Glutamatergic neuron (in vitro differentiated cells): ENCODE data around the gene IDS. TPM values are rescaled to one million over a fixed set of nuclear protein-coding genes. Genes with fewer than 3 reads are reported as not detected.

Source experiments
- DNase-seq: peaks from one replicate; pipeline ENCODE4 v3.0.0; 2022
- H3K27ac Mint-ChIP-seq: one replicate; pipeline ENCODE4 v1.8.0; 2020; ENCODE audit warnings: mild to moderate bottlenecking, mixed read lengths, inconsistent platforms; ENCODE audit not compliant: unreplicated experiment
- H3K27me3 Mint-ChIP-seq: one replicate; pipeline ENCODE4 v1.8.0; 2020; ENCODE audit warnings: mild to moderate bottlenecking, moderate library complexity, mixed read lengths, inconsistent platforms; ENCODE audit not compliant: unreplicated experiment
- H3K36me3 Mint-ChIP-seq: one replicate; pipeline ENCODE4 v1.8.0; 2020; ENCODE audit warnings: mild to moderate bottlenecking, mixed read lengths, inconsistent platforms; ENCODE audit not compliant: unreplicated experiment
- H3K4me1 Mint-ChIP-seq: one replicate; pipeline ENCODE4 v1.8.0; 2020; ENCODE audit warnings: mild to moderate bottlenecking, low read depth, mixed read lengths, inconsistent platforms; ENCODE audit not compliant: unreplicated experiment
- H3K4me3 Mint-ChIP-seq: one replicate; pipeline ENCODE4 v1.8.0; 2020; ENCODE audit warnings: mild to moderate bottlenecking, mixed read lengths, inconsistent platforms; ENCODE audit not compliant: unreplicated experiment
- H3K9me3 Mint-ChIP-seq: one replicate; pipeline ENCODE4 v1.8.0; 2020; ENCODE audit warnings: mild to moderate bottlenecking, moderate library complexity, mixed read lengths, inconsistent platforms; ENCODE audit not compliant: unreplicated experiment
- total RNA-seq: library from RNA; stranded (reverse); fragmentation: NEBNext Ultra II Directional; extraction: Animal tissue kit (Norgen Biotek cat#: 25700); gene quantifications from one replicate; pipeline ENCODE4 v1.2.1, GENCODE V29; 2021; ENCODE audit not compliant: unreplicated experiment
- TF ChIP-seq, protein P1 (sequence below): fragments of 200-600 bp; sonication (generic); IDR thresholded peaks from one replicate; pipeline ENCODE4 v1.5.0; 2021; ENCODE audit not compliant: partially characterized antibody, unreplicated experiment

The IDS gene
- total RNA-seq, 1 donor from 2014 or later, result 86.4 TPM

DNA sequence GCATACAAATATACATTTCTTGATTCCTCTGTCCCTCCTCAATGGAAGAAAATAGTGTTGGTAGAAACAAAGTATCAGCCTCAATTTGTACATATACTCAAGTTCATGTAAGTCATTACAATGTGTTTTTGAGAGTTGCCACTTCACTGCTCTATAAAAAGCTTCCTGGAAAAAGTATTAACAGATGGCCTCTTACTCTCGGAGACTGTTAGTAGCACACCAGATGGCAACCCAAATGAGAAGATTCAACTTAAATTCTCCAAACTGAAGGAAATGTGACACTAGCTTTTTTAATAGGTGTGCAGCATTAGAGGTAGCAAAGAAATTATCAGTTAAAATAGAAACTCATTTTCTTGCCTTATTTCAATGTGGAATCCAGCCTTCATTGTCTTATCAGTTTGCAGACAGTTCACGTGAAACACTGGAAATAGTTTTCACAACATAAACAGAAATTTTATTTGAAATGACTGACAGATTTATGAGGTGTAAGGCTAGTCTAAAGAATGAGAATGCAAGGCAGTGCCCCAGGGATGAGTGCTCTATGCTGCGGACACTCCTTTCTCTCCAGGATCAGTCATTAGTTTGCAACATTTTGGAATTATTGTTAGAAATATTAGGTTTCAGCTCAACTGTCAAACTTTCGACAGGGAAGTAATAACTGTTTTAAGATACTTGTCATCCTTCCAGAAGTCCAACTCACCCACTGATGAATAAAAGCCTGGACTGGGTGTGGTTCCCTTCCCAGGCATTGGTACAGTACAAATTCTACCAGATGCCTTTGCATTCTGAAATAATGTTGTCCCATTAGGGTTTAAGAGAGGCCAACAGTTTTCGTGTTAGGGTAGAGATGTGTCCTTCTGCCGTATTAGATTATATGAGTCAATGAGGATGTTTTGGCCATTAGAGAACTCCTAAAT is 50.9 kb downstream of the IDS start:
- Mint-ChIP-seq H3K27ac (no peak overlapping the region), H3K27me3 (peaks cover 3% of the 10 kb centered on the region), H3K36me3 (peaks cover 9% of the 10 kb centered on the region), H3K4me1 (peaks cover 7% of the 10 kb centered on the region), H3K4me3 (no peak overlapping the region), H3K9me3 (no peaks in the 10 kb centered on the region)
- TF ChIP-seq, protein P1, sequence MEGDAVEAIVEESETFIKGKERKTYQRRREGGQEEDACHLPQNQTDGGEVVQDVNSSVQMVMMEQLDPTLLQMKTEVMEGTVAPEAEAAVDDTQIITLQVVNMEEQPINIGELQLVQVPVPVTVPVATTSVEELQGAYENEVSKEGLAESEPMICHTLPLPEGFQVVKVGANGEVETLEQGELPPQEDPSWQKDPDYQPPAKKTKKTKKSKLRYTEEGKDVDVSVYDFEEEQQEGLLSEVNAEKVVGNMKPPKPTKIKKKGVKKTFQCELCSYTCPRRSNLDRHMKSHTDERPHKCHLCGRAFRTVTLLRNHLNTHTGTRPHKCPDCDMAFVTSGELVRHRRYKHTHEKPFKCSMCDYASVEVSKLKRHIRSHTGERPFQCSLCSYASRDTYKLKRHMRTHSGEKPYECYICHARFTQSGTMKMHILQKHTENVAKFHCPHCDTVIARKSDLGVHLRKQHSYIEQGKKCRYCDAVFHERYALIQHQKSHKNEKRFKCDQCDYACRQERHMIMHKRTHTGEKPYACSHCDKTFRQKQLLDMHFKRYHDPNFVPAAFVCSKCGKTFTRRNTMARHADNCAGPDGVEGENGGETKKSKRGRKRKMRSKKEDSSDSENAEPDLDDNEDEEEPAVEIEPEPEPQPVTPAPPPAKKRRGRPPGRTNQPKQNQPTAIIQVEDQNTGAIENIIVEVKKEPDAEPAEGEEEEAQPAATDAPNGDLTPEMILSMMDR, result no peak
- no peak for DNase-seq

DNA sequence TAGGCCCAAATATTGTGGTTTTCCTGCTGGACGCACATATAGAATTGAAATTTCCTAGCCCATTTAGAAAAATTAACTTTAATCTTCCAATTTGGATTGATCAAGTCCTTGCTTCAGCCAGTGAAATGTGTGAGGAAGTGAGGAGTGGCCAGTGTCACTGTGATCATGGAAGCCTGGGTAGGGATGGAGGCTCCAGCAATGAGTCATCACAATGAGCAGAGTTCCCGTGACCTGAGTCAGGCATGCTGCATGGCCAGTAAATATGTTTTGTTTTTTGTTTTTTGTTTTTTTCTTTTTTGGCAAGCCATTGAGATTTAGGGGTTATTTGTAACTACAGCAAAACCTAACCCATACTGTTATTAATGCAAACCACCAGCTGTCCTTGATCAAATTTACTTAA is 52.1 kb downstream of the IDS start:
- Mint-ChIP-seq H3K9me3 (no peaks in the 10 kb centered on the region), H3K4me3 (no peak overlapping the region)

DNA sequence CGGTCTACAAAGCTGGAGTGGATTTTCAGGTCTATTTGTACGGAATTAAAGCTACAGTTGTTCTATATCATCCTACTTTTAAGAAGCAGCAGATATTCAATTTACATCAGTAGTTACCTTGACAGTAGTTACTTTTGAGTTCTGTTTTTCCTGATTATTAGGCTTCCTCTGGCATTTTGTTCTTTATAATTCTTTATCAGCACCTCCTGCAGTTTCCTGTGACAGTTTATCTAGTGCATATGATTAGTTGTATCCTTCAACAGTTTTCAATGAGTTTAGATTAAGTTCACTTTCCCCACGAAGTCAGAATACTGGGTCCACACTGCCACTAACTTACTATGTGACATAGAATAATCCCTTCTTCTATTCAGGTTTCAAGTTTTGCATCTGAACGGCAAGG is 71.7 kb downstream of the IDS start:
- DNase-seq, result no peak
- Mint-ChIP-seq H3K4me3 (no peak overlapping the region), H3K4me1 (no peaks in the 10 kb centered on the region), H3K36me3 (no peaks in the 10 kb centered on the region), H3K9me3 (peaks cover 2% of the 10 kb centered on the region), H3K27ac (no peak overlapping the region), H3K27me3 (no peaks in the 10 kb centered on the region)
- TF ChIP-seq, protein P1, result no peak

More for the DNA sequence above, 52.1 kb downstream of the IDS start:
- DNase-seq, result no peak
- H3K27me3 Mint-ChIP-seq, result peaks cover 1% of the 10 kb centered on the region
- H3K27ac Mint-ChIP-seq, result no peak overlapping the region
- peaks cover 1% of the 10 kb centered on the region for H3K4me1 Mint-ChIP-seq
- TF ChIP-seq, protein P1, result no peak
- H3K36me3 Mint-ChIP-seq, result peaks cover 9% of the 10 kb centered on the region

DNA sequence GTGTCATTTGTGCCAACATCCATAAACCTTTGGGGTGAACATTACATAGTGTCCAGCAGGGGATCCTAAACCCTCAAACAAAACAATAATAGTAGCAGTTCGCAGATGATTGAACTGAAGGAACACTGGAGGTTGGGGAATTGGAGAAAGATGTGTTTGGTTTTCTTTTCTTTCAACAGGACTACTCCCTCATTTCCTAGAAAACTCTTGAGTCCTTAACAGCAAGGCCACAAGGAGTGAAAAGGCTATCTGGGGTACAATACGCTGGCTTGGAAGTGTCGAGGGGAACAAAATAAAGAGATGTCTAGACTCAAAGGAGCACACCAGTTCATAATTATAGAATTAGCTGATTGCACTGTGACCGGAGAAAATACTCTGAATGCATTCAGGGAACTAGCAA is 72.1 kb downstream of the IDS start:
- no peaks in the 10 kb centered on the region for H3K27me3 Mint-ChIP-seq
- H3K4me3 Mint-ChIP-seq, result no peak overlapping the region
- peaks cover 2% of the 10 kb centered on the region for H3K9me3 Mint-ChIP-seq
- TF ChIP-seq, protein P1, result no peak
- no peak overlapping the region for H3K27ac Mint-ChIP-seq
- no peak for DNase-seq
- H3K36me3 Mint-ChIP-seq, result no peaks in the 10 kb centered on the region
- no peaks in the 10 kb centered on the region for H3K4me1 Mint-ChIP-seq

Other genes starting within 250 kb of the IDS start
- 27.7 TPM for gene EOLA1, start 35.7 kb upstream of the IDS start, total RNA-seq
- not detected for gene HSFX3, start 44.6 kb upstream of the IDS start, total RNA-seq
- not detected for gene MAGEA9B, start 82.2 kb upstream of the IDS start, total RNA-seq
- 1.0 TPM for gene HSFX2, start 90.0 kb upstream of the IDS start, total RNA-seq
- 34.6 TPM for gene TMEM185A, start 126.5 kb upstream of the IDS start, total RNA-seq
- not detected for gene MAGEA11, start 206.8 kb upstream of the IDS start, total RNA-seq